ENCODE measurements around the gene CHST8.
A peak's percentile ranks its signal among the peaks of the same experiment; 100 is the strongest.

CHST8 gene

GRCh38 chr19:33748231-33748630 is 126.5 kb downstream of the CHST8 start:
- no peak for DNase-seq

GRCh38 chr19:33749016-33749415 is 127.3 kb downstream of the CHST8 start:
- DNase-seq: no peak

GRCh38 chr19:33749619-33750175 is 127.9 kb downstream of the CHST8 start:
- DNase-seq: no peak

GRCh38 chr19:33750587-33751435 is 129.1 kb downstream of the CHST8 start:
- no peak for DNase-seq

- DNase-seq: no peak
Measured at GRCh38 chr19:33751436-33751770, 129.7 kb downstream of the CHST8 start.

GRCh38 chr19:33752018-33752800 is 130.5 kb downstream of the CHST8 start:
- DNase-seq: no peak

GRCh38 chr19:33752945-33753344 is 131.2 kb downstream of the CHST8 start:
- DNase-seq: no peak

GRCh38 chr19:33754361-33754760 is 132.6 kb downstream of the CHST8 start:
- no peak for DNase-seq

- no peak for DNase-seq
Measured at GRCh38 chr19:33755099-33756035, 133.6 kb downstream of the CHST8 start.

- DNase-seq: no peak
Measured at GRCh38 chr19:33756177-33756576, 134.4 kb downstream of the CHST8 start.

- no peak for DNase-seq
Measured at GRCh38 chr19:33758541-33759013, 136.8 kb downstream of the CHST8 start.

- DNase-seq: no peak
Measured at GRCh38 chr19:33759356-33759755, 137.6 kb downstream of the CHST8 start.

- no peak for DNase-seq
Measured at GRCh38 chr19:33763633-33764371, 142.0 kb downstream of the CHST8 start.

GRCh38 chr19:33766623-33767022 is 144.9 kb downstream of the CHST8 start:
- DNase-seq: no peak

- DNase-seq: peak; percentile 22
Measured at GRCh38 chr19:33767898-33768413, 146.2 kb downstream of the CHST8 start.

GRCh38 chr19:33769208-33769607 is 147.5 kb downstream of the CHST8 start:
- no peak for DNase-seq

GRCh38 chr19:33770107-33770506 is 148.4 kb downstream of the CHST8 start:
- no peak for DNase-seq

- DNase-seq: peak; percentile 65
Measured at GRCh38 chr19:33771384-33772101, 149.8 kb downstream of the CHST8 start.

- no peak for DNase-seq
Measured at GRCh38 chr19:33772102-33772857, 150.5 kb downstream of the CHST8 start.

- no peak for DNase-seq
Measured at GRCh38 chr19:33772858-33773180, 151.1 kb downstream of the CHST8 start.
